HL-60 (cell line): Measurements from ENCODE around the gene AP2A2.

Experiments used
- CTCF ChIP-seq: IDR thresholded peaks from one replicate; pipeline ENCODE4 v1.5.1; 2011; ENCODE audit warnings: low read length, control low read depth, inconsistent platforms; ENCODE audit not compliant: insufficient read depth
- GABPA ChIP-seq: IDR thresholded peaks from 2 replicates; pipeline ENCODE4 v1.6.1; 2012; ENCODE audit warnings: low read depth
- POLR2AphosphoS5 ChIP-seq: IDR thresholded peaks from 2 replicates; pipeline ENCODE4 v1.6.1; 2012; ENCODE audit warnings: low read depth
- REST ChIP-seq: IDR thresholded peaks from 2 replicates; pipeline ENCODE4 v1.6.1; 2012; ENCODE audit warnings: low read depth; ENCODE audit not compliant: insufficient replicate concordance
- SPI1 ChIP-seq: IDR thresholded peaks from 2 replicates; pipeline ENCODE4 v1.6.1; 2012; ENCODE audit warnings: low read depth, mild to moderate bottlenecking, borderline replicate concordance

- TF ChIP-seq CTCF (no peak), POLR2AphosphoS5 (no peak), SPI1 (no peak), REST (no peak), GABPA (no peak)
Observed at GRCh38 chr11:1030086-1030485, 104.4 kb downstream of the AP2A2 start.
